Epithelial cell of proximal tubule (primary cell): Measurements from ENCODE around the gene IFI27L2. TPM values are rescaled to one million over a fixed set of nuclear protein-coding genes. Genes with fewer than 3 reads are reported as not detected.

Experiments
- DNase-seq: peaks from one replicate; pipeline ENCODE4 v3.0.0-alpha.2; 2011; ENCODE audit warnings: low read depth
- H3K4me3 ChIP-seq: 2 replicates; pipeline ENCODE4 v1.5.1; 2011; ENCODE audit warnings: low read depth, mild to moderate bottlenecking, low read length
- total RNA-seq: library from RNA; depleted of rRNA; stranded (reverse); fragments of >200 nt; gene quantifications from 2 replicates; pipeline ENCODE4 v1.2.3, GENCODE V29; 2015
- TF ChIP-seq, protein P1 (sequence below): conservative IDR thresholded peaks from 2 replicates; pipeline ENCODE4 v1.5.1; 2012; ENCODE audit warnings: low read depth, mild to moderate bottlenecking, low read length

The IFI27L2 gene, protein sequence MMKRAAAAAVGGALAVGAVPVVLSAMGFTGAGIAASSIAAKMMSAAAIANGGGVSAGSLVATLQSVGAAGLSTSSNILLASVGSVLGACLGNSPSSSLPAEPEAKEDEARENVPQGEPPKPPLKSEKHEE
- 112 and 139 TPM in 2 replicates for total RNA-seq

DNA sequence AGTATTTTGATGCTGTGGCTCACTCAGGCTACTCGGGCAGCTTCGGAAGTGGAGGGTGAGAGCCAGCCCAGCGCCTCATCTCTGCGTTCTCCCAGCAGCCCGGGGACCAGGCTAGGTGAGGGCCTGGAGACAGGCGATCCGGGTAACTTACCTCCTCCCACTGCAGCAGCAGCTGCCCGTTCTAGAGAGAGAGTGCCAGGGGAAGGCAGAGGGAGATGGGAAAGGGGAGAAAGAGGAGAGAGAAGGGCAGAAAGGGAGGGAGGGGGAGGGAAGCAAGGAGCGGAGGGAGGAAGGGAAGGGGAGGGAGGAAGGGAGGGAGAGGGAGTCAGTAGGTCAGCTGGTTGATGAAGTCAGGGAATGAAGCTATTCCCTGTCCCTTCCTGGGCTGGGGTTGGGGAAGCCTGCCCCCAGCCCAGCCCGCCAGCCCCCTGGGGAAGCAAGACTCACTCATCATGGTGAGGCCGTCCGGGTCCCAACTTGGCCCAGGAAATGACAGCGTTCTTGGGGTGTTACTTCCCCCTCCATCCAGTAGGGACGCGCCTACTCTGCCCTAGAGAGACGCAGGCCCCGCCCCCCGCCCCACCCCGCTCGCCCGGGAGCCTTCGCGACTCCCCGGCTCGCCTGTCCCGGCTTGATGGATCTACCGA lies at the start of gene IFI27L2:
IFI27L2 (minus strand) TSS at position 494 of the 647 bp plus-strand sequence; CDS start at position 454, 40 bp downstream.
- H3K4me3 ChIP-seq: peak within 1 kb of the TSS; percentile 75
- TF ChIP-seq, protein P1, sequence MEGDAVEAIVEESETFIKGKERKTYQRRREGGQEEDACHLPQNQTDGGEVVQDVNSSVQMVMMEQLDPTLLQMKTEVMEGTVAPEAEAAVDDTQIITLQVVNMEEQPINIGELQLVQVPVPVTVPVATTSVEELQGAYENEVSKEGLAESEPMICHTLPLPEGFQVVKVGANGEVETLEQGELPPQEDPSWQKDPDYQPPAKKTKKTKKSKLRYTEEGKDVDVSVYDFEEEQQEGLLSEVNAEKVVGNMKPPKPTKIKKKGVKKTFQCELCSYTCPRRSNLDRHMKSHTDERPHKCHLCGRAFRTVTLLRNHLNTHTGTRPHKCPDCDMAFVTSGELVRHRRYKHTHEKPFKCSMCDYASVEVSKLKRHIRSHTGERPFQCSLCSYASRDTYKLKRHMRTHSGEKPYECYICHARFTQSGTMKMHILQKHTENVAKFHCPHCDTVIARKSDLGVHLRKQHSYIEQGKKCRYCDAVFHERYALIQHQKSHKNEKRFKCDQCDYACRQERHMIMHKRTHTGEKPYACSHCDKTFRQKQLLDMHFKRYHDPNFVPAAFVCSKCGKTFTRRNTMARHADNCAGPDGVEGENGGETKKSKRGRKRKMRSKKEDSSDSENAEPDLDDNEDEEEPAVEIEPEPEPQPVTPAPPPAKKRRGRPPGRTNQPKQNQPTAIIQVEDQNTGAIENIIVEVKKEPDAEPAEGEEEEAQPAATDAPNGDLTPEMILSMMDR: peak; percentile 25
- DNase-seq: no peak

DNA sequence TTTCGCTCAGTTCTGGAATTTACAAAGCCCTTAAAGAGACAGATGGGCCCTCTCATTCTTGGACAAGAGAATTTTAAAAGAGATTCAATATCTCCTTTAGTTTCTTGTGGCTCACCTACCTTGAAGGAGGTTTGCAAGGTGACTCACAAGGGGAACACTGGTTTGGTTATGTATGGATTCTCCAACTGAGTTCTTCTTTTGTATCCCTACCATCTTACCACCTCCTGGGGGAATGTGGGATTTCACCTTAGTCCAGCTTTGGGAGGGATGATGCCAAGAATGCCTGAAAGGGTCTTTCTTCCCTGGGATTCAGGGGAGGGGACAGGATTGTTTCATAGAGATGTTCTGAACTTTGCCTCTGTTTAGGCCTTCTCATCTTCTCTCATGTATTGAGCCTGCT lies 48.4 kb upstream of the IFI27L2 start:
- no peak for DNase-seq
- H3K4me3 ChIP-seq: no peak overlapping the region
- TF ChIP-seq, protein P1: no peak

DNA sequence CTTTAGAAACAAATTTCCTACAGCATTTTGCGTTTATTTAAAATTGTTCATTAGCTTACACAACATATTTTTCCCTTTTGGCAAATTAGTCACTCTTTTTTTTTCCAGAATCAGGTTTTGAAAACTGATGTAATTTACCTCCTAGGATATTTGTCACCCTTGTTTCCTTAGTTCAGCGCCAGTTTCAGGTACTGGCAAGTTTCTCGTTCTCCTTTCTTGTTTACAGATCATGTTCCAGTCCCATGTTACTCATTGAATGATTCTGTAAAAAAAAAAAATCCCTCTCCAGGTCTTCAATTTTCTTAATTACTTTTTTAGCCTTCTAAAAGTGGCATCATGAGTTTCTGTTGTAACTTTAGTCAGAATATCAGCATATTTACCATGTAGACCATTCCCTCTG lies 47.4 kb upstream of the IFI27L2 start:
- no peak overlapping the region for H3K4me3 ChIP-seq
- TF ChIP-seq, protein P1: no peak
- DNase-seq: no peak

DNA sequence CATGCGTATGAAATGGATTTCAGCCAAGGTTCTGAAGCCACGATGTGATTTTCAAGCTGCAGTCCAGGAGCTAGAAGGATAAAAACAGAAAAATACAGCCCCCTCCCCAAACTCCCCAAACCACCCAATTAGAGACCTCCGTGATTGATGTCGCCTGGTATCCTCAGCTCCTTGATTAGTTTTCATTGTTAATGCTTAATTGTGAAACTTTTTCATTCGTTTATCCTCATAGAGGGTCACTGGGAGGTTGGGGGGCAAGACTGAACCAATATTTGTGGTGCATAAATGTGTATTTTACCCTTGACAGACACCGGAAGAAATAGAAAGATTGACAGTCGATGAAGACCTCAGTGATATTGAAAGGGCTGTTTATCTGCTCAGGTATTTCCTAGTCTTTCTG lies 46.3 kb upstream of the IFI27L2 start:
- no peak overlapping the region for H3K4me3 ChIP-seq
- TF ChIP-seq, protein P1: no peak
- DNase-seq: no peak

DNA sequence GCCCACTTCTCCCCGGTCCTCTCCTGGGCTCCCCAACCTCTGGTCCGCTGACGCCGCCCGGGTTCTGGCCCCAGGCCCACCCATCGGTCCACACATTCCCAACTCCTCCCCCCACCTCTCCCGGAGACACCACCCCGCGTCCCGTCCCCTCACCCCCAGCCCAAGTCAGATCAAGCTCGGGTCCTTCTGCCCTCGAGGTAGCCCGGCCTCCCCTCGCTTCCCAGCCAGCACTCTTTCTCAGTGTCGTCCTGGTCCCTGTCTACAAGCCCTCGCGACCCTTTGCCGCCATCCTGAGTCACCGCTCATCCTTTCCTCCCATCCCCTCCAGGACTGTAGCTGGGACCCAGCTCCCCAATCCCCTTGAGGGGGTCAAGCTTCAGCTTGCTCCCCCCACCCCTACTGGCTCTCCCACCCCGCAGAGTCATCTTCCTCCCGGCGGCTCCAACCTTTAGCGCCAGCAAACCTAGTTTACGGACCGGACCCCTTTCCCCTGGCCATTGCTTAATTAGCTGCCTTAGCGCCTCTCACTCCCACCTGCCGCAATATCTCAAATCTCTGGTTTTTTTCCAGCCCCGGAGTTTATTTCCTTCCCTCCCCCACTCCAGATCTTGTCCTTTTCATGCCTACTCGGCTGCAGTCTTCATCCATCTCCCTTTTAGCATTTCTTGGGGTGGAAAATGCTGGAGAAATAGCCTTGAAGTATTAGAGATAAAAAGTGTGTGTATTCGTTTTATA lies 45.8 kb upstream of the IFI27L2 start:
- peak overlapping the region; percentile 59 for H3K4me3 ChIP-seq
- TF ChIP-seq, protein P1: no peak

DNA sequence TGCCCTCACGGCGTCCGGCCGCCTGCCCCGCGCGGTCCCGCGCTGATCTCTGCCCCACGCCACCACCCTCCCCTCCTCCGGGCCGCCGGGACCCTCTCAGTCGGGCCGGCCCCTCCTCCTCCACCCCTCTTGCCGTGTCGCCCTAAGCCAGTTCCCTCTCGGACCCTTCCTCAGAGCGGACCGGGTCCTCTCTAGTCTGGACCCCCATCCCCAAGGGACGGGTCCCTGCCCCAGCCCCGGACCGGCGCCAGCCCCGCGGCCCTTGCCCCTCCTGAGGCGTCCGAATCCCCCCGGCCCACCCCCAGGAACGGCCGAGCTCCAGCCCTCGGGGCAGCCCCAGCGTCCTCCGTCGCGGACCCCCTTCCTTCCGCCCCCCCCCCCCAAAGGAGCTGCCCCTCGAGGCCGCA lies 45.2 kb upstream of the IFI27L2 start:
- TF ChIP-seq, protein P1: no peak
- no peak for DNase-seq
- peak overlapping the region; percentile 59 for H3K4me3 ChIP-seq

More for the DNA sequence above, 45.8 kb upstream of the IFI27L2 start:
- no peak for DNase-seq
